ENCODE measurements around the gene PGPEP1.

The PGPEP1 gene

GRCh38 chr19:18320865-18321733 is 19.3 kb upstream of the PGPEP1 start:
- H3K4me1 ChIP-seq (ENCODE audit: control insufficient read depth in 1 of 2, insufficient read depth in 2 of 2, low read length in 2 of 2) = peaks cover 33 to 37% of the 10 kb centered on the region in 2 experiments
- WGBS (ENCODE audit: extremely low coverage, insufficient coverage, insufficient read length) = no CpG with 5 or more reads among the region's 14 CpGs

GRCh38 chr19:18321734-18322102 is 18.7 kb upstream of the PGPEP1 start:
- no CpG with 5 or more reads among the region's 9 CpGs for WGBS (ENCODE audit: extremely low coverage, insufficient coverage, insufficient read length)
- Histone ChIP-seq H3K4me3 (ENCODE audit: low read depth, low read length) (no peak overlapping the region), H3K27ac (ENCODE audit: low read depth, low read length) (peak overlapping the region; percentile 99), H3K4ac (ENCODE audit: low read depth, low read length) (peak overlapping the region; percentile 70), H4K12ac (ENCODE audit: low read depth, low read length) (peak overlapping the region; percentile 23), H3K79me1 (ENCODE audit: low read length) (peaks cover 39% of the 10 kb centered on the region), H2AK5ac (ENCODE audit: low read length) (no peak overlapping the region), H2BK12ac (ENCODE audit: low read length) (no peak overlapping the region), H3K36me3 (ENCODE audit: control insufficient read depth in 1 of 2, insufficient read depth in 2 of 2, low read length in 2 of 2) (no peaks in the 10 kb centered on the region), H3K14ac (ENCODE audit: low read length) (peak overlapping the region; percentile 93), H3K4me2 (ENCODE audit: low read length) (peak overlapping the region; percentile 58), H3K9ac (ENCODE audit: low read length) (peak overlapping the region; percentile 77), H3K18ac (ENCODE audit: low read length) (peak overlapping the region; percentile 33), H2BK5ac (ENCODE audit: low read depth, low read length, poor library complexity) (peak overlapping the region; percentile 92), H3K23ac (ENCODE audit: low read length) (no peak overlapping the region), H4K8ac (ENCODE audit: low read depth, low read length) (peak overlapping the region; percentile 93), H2AFZ (ENCODE audit: insufficient read depth, low read length, poor library complexity) (no peak overlapping the region), H3K4me1 (ENCODE audit: control insufficient read depth in 1 of 2, insufficient read depth in 2 of 2, low read length in 2 of 2) (peaks cover 33 to 36% of the 10 kb centered on the region in 2 experiments), H4K91ac (ENCODE audit: low read depth, low read length) (peak overlapping the region; percentile 97), H3K79me2 (ENCODE audit: control insufficient read depth, insufficient read depth, low read length, poor library complexity) (peaks cover 16% of the 10 kb centered on the region), H2BK120ac (ENCODE audit: insufficient read depth, low read length, poor library complexity) (peak overlapping the region; percentile 62), H3K27me3 (ENCODE audit: insufficient read depth, low read length) (no peaks in the 10 kb centered on the region), H3K9me3 (ENCODE audit: insufficient read depth, low read depth, low read length) (peaks cover 2% of the 10 kb centered on the region)
- DNase-seq = no peak

More at GRCh38 chr19:18320865-18321733, 19.3 kb upstream of the PGPEP1 start:
- Histone ChIP-seq H4K8ac (ENCODE audit: low read depth, low read length) (peak overlapping the region; percentile 90), H3K14ac (ENCODE audit: low read length) (peak overlapping the region; percentile 88), H3K27ac (ENCODE audit: low read depth, low read length) (peak overlapping the region; percentile 99), H2AFZ (ENCODE audit: insufficient read depth, low read length, poor library complexity) (no peak overlapping the region), H2BK12ac (ENCODE audit: low read length) (peak overlapping the region; percentile 93), H2AK5ac (ENCODE audit: low read length) (peak overlapping the region; percentile 40), H2BK120ac (ENCODE audit: insufficient read depth, low read length, poor library complexity) (peak overlapping the region; percentile 84), H4K91ac (ENCODE audit: low read depth, low read length) (peak overlapping the region; percentile 92), H3K23ac (ENCODE audit: low read length) (no peak overlapping the region), H2BK5ac (ENCODE audit: low read depth, low read length, poor library complexity) (peak overlapping the region; percentile 86), H3K79me2 (ENCODE audit: control insufficient read depth, insufficient read depth, low read length, poor library complexity) (peaks cover 16% of the 10 kb centered on the region), H3K79me1 (ENCODE audit: low read length) (peaks cover 39% of the 10 kb centered on the region), H3K4ac (ENCODE audit: low read depth, low read length) (peak overlapping the region; percentile 68), H3K4me3 (ENCODE audit: low read depth, low read length) (no peak overlapping the region), H3K27me3 (ENCODE audit: insufficient read depth, low read length) (no peaks in the 10 kb centered on the region), H3K36me3 (ENCODE audit: control insufficient read depth in 1 of 2, insufficient read depth in 2 of 2, low read length in 2 of 2) (no peaks in the 10 kb centered on the region), H3K18ac (ENCODE audit: low read length) (peak overlapping the region; percentile 94), H4K12ac (ENCODE audit: low read depth, low read length) (no peak overlapping the region), H3K4me2 (ENCODE audit: low read length) (peak overlapping the region; percentile 58), H3K9me3 (ENCODE audit: insufficient read depth, low read depth, low read length) (peaks cover 2% of the 10 kb centered on the region), H3K9ac (ENCODE audit: low read length) (no peak overlapping the region)
- DNase-seq = peak in 1 of 2 donors; percentile 67

GRCh38 chr19:18322318-18322758 is 18.1 kb upstream of the PGPEP1 start:
- Histone ChIP-seq H2BK12ac (ENCODE audit: low read length) (peak overlapping the region; percentile 34), H2BK5ac (ENCODE audit: low read depth, low read length, poor library complexity) (peak overlapping the region; percentile 92), H3K18ac (ENCODE audit: low read length) (peak overlapping the region; percentile 92), H2BK120ac (ENCODE audit: insufficient read depth, low read length, poor library complexity) (peak overlapping the region; percentile 62), H2AFZ (ENCODE audit: insufficient read depth, low read length, poor library complexity) (no peak overlapping the region), H3K4ac (ENCODE audit: low read depth, low read length) (peak overlapping the region; percentile 84), H3K9me3 (ENCODE audit: insufficient read depth, low read depth, low read length) (peaks cover 2% of the 10 kb centered on the region), H3K79me1 (ENCODE audit: low read length) (peaks cover 39% of the 10 kb centered on the region), H4K12ac (ENCODE audit: low read depth, low read length) (peak overlapping the region; percentile 64), H4K91ac (ENCODE audit: low read depth, low read length) (peak overlapping the region; percentile 97), H3K23ac (ENCODE audit: low read length) (no peak overlapping the region), H3K4me2 (ENCODE audit: low read length) (peak overlapping the region; percentile 58), H3K27me3 (ENCODE audit: insufficient read depth, low read length) (no peaks in the 10 kb centered on the region), H3K14ac (ENCODE audit: low read length) (peak overlapping the region; percentile 93), H2AK5ac (ENCODE audit: low read length) (peak overlapping the region; percentile 86), H4K8ac (ENCODE audit: low read depth, low read length) (peak overlapping the region; percentile 93), H3K4me1 (ENCODE audit: control insufficient read depth in 1 of 2, insufficient read depth in 2 of 2, low read length in 2 of 2) (peaks cover 33 to 34% of the 10 kb centered on the region in 2 experiments), H3K79me2 (ENCODE audit: control insufficient read depth, insufficient read depth, low read length, poor library complexity) (peaks cover 16% of the 10 kb centered on the region), H3K27ac (ENCODE audit: low read depth, low read length) (peak overlapping the region; percentile 99), H3K36me3 (ENCODE audit: control insufficient read depth in 1 of 2, insufficient read depth in 2 of 2, low read length in 2 of 2) (no peaks in the 10 kb centered on the region), H3K9ac (ENCODE audit: low read length) (peak overlapping the region; percentile 80), H3K4me3 (ENCODE audit: low read depth, low read length) (peak overlapping the region; percentile 77)
- DNase-seq = peak in 1 of 2 donors; percentile 46
- WGBS (ENCODE audit: extremely low coverage, insufficient coverage, insufficient read length) = no CpG with 5 or more reads among the region's 7 CpGs

GRCh38 chr19:18322759-18323460 is 17.5 kb upstream of the PGPEP1 start, which contains the start of gene LSM4:
Gene LSM4 (minus strand): TSS chr19:18323076. CDS start chr19:18323020, 56 bp downstream.
- H3K4me1 ChIP-seq (ENCODE audit: control insufficient read depth in 1 of 2, insufficient read depth in 2 of 2, low read length in 2 of 2) = peaks cover 31 to 32% of the 10 kb centered on the region in 2 experiments
- H3K27ac ChIP-seq (ENCODE audit: low read depth, low read length) = peak within 1 kb of the TSS; percentile 99
- H2BK120ac ChIP-seq (ENCODE audit: insufficient read depth, low read length, poor library complexity) = peak within 1 kb of the TSS; percentile 62
- H3K4me3 ChIP-seq (ENCODE audit: low read depth, low read length) = peak within 1 kb of the TSS; percentile 77
- H3K4ac ChIP-seq (ENCODE audit: low read depth, low read length) = peak within 1 kb of the TSS; percentile 84
- peak within 1 kb of the TSS; percentile 93 for H4K8ac ChIP-seq (ENCODE audit: low read depth, low read length)
- peak; percentile 99 to 100 for DNase-seq
- peak within 1 kb of the TSS; percentile 97 for H4K91ac ChIP-seq (ENCODE audit: low read depth, low read length)
- H3K18ac ChIP-seq (ENCODE audit: low read length) = peak within 1 kb of the TSS; percentile 92
- peak within 1 kb of the TSS; percentile 86 for H2AK5ac ChIP-seq (ENCODE audit: low read length)
- WGBS (ENCODE audit: extremely low coverage, insufficient coverage, insufficient read length) = no CpG with 5 or more reads among the region's 75 CpGs
- no peaks in the 10 kb centered on the region for H3K36me3 ChIP-seq (ENCODE audit: control insufficient read depth in 1 of 2, insufficient read depth in 2 of 2, low read length in 2 of 2)
- H2BK12ac ChIP-seq (ENCODE audit: low read length) = peak within 1 kb of the TSS; percentile 34
- peak within 1 kb of the TSS; percentile 92 for H2BK5ac ChIP-seq (ENCODE audit: low read depth, low read length, poor library complexity)
- H3K79me2 ChIP-seq (ENCODE audit: control insufficient read depth, insufficient read depth, low read length, poor library complexity) = peaks cover 15% of the 10 kb centered on the region
- H3K9me3 ChIP-seq (ENCODE audit: insufficient read depth, low read depth, low read length) = peaks cover 2% of the 10 kb centered on the region
- H3K27me3 ChIP-seq (ENCODE audit: insufficient read depth, low read length) = no peaks in the 10 kb centered on the region
- no peak within 1 kb of the TSS for H3K23ac ChIP-seq (ENCODE audit: low read length)
- H3K4me2 ChIP-seq (ENCODE audit: low read length) = peak within 1 kb of the TSS; percentile 77
- peak within 1 kb of the TSS; percentile 80 for H3K9ac ChIP-seq (ENCODE audit: low read length)
- peaks cover 37% of the 10 kb centered on the region for H3K79me1 ChIP-seq (ENCODE audit: low read length)
- H2AFZ ChIP-seq (ENCODE audit: insufficient read depth, low read length, poor library complexity) = peak within 1 kb of the TSS; percentile 30
- H4K12ac ChIP-seq (ENCODE audit: low read depth, low read length) = peak within 1 kb of the TSS; percentile 64
- peak within 1 kb of the TSS; percentile 93 for H3K14ac ChIP-seq (ENCODE audit: low read length)
